KOPT-K1 (cell line): ENCODE data around the gene BCAS1.

Experiments
- H3K27ac ChIP-seq: fragments of 200-600 bp; sonication (generic); 2 replicates; pipeline ENCODE4 v1.5.1; 2016; ENCODE audit warnings: antibody characterized with exemption, mild to moderate bottlenecking, low read depth, low read length; ENCODE audit not compliant: poor library complexity, severe bottlenecking
- H3K36me3 ChIP-seq: fragments of 200-600 bp; sonication (generic); 2 replicates; pipeline ENCODE4 v1.5.1; 2017; ENCODE audit warnings: antibody characterized with exemption, mild to moderate bottlenecking, low read length, moderate library complexity; ENCODE audit not compliant: insufficient read depth
- H3K9me3 ChIP-seq: fragments of 200-600 bp; sonication (generic); 2 replicates; pipeline ENCODE4 v1.5.1; 2017; ENCODE audit warnings: antibody characterized with exemption, low read length, mild to moderate bottlenecking; ENCODE audit not compliant: insufficient read depth, poor library complexity, severe bottlenecking

BCAS1 gene

GRCh38 chr20:54056762-54057639 is 13.4 kb downstream of the BCAS1 start:
- H3K9me3 ChIP-seq = no peaks in the 10 kb centered on the region

GRCh38 chr20:54054516-54054915 is 15.9 kb downstream of the BCAS1 start:
- no peaks in the 10 kb centered on the region for H3K36me3 ChIP-seq
- H3K9me3 ChIP-seq = no peaks in the 10 kb centered on the region
- no peak overlapping the region for H3K27ac ChIP-seq

More at GRCh38 chr20:54056762-54057639, 13.4 kb downstream of the BCAS1 start:
- no peaks in the 10 kb centered on the region for H3K36me3 ChIP-seq
- no peak overlapping the region for H3K27ac ChIP-seq

- H3K27ac ChIP-seq = no peak overlapping the region
- H3K36me3 ChIP-seq = no peaks in the 10 kb centered on the region
Observed at GRCh38 chr20:54051068-54051467, 19.3 kb downstream of the BCAS1 start.

GRCh38 chr20:54048891-54049545 is 21.4 kb downstream of the BCAS1 start:
- Histone ChIP-seq H3K36me3 (no peaks in the 10 kb centered on the region), H3K27ac (no peak overlapping the region), H3K9me3 (no peaks in the 10 kb centered on the region)

More at GRCh38 chr20:54051068-54051467, 19.3 kb downstream of the BCAS1 start:
- no peaks in the 10 kb centered on the region for H3K9me3 ChIP-seq

- H3K27ac ChIP-seq = no peak overlapping the region
- no peaks in the 10 kb centered on the region for H3K36me3 ChIP-seq
- H3K9me3 ChIP-seq = no peaks in the 10 kb centered on the region
Observed at GRCh38 chr20:54048481-54048880, 21.9 kb downstream of the BCAS1 start.

- Histone ChIP-seq H3K36me3 (no peaks in the 10 kb centered on the region), H3K27ac (no peak overlapping the region), H3K9me3 (no peaks in the 10 kb centered on the region)
Observed at GRCh38 chr20:54047720-54048119, 22.7 kb downstream of the BCAS1 start.

- Histone ChIP-seq H3K9me3 (no peaks in the 10 kb centered on the region), H3K36me3 (no peaks in the 10 kb centered on the region), H3K27ac (no peak overlapping the region)
Observed at GRCh38 chr20:54047048-54047447, 23.3 kb downstream of the BCAS1 start.

- Histone ChIP-seq H3K36me3 (no peaks in the 10 kb centered on the region), H3K27ac (no peak overlapping the region), H3K9me3 (no peaks in the 10 kb centered on the region)
Observed at GRCh38 chr20:54044156-54044555, 26.2 kb downstream of the BCAS1 start.

GRCh38 chr20:54043076-54043967 is 27.1 kb downstream of the BCAS1 start:
- Histone ChIP-seq H3K27ac (no peak overlapping the region), H3K9me3 (no peaks in the 10 kb centered on the region), H3K36me3 (no peaks in the 10 kb centered on the region)

- H3K9me3 ChIP-seq = no peaks in the 10 kb centered on the region
- H3K36me3 ChIP-seq = no peaks in the 10 kb centered on the region
- H3K27ac ChIP-seq = no peak overlapping the region
Observed at GRCh38 chr20:54042021-54042420, 28.4 kb downstream of the BCAS1 start.

GRCh38 chr20:54041336-54041735 is 29.1 kb downstream of the BCAS1 start:
- Histone ChIP-seq H3K9me3 (no peaks in the 10 kb centered on the region), H3K27ac (no peak overlapping the region), H3K36me3 (no peaks in the 10 kb centered on the region)

- no peaks in the 10 kb centered on the region for H3K9me3 ChIP-seq
- no peak overlapping the region for H3K27ac ChIP-seq
- H3K36me3 ChIP-seq = no peaks in the 10 kb centered on the region
Observed at GRCh38 chr20:54040531-54040930, 29.9 kb downstream of the BCAS1 start.

- H3K36me3 ChIP-seq = no peaks in the 10 kb centered on the region
- no peak overlapping the region for H3K27ac ChIP-seq
- no peaks in the 10 kb centered on the region for H3K9me3 ChIP-seq
Observed at GRCh38 chr20:54038961-54039360, 31.4 kb downstream of the BCAS1 start.

- H3K9me3 ChIP-seq = no peaks in the 10 kb centered on the region
- no peak overlapping the region for H3K27ac ChIP-seq
- no peaks in the 10 kb centered on the region for H3K36me3 ChIP-seq
Observed at GRCh38 chr20:54037525-54037924, 32.9 kb downstream of the BCAS1 start.

GRCh38 chr20:54029643-54030042 is 40.8 kb downstream of the BCAS1 start:
- Histone ChIP-seq H3K27ac (no peak overlapping the region), H3K36me3 (no peaks in the 10 kb centered on the region), H3K9me3 (no peaks in the 10 kb centered on the region)
